ENCODE results near the gene RAD50.

Gene RAD50

GRCh38 chr5:132662925-132663770 is 106.4 kb downstream of the RAD50 start:
- no peak for DNase-seq

- DNase-seq, result no peak
Measured at GRCh38 chr5:132663771-132664695, 107.3 kb downstream of the RAD50 start.

GRCh38 chr5:132664696-132665209 is 108.0 kb downstream of the RAD50 start:
- DNase-seq, result no peak

GRCh38 chr5:132665574-132666080 is 108.8 kb downstream of the RAD50 start:
- no peak for DNase-seq

- no peak for DNase-seq
Measured at GRCh38 chr5:132666310-132667123, 109.7 kb downstream of the RAD50 start.

GRCh38 chr5:132667309-132667708 is 110.5 kb downstream of the RAD50 start:
- no peak for DNase-seq

- DNase-seq, result no peak
Measured at GRCh38 chr5:132667761-132668705, 111.3 kb downstream of the RAD50 start.

GRCh38 chr5:132668706-132669454 is 112.1 kb downstream of the RAD50 start:
- DNase-seq, result no peak

- DNase-seq, result no peak
Measured at GRCh38 chr5:132669455-132669820, 112.7 kb downstream of the RAD50 start.

- no peak for DNase-seq
Measured at GRCh38 chr5:132669966-132670882, 113.4 kb downstream of the RAD50 start.

- no peak for DNase-seq
Measured at GRCh38 chr5:132671000-132671399, 114.2 kb downstream of the RAD50 start.

- no peak for DNase-seq
Measured at GRCh38 chr5:132673488-132673887, 116.7 kb downstream of the RAD50 start.

- DNase-seq, result no peak
Measured at GRCh38 chr5:132673939-132674630, 117.3 kb downstream of the RAD50 start, which contains the start of gene IL4. Gene IL4 (plus strand): TSS chr5:132673989. CDS start chr5:132674051, 62 bp downstream.

- no peak for DNase-seq
Measured at GRCh38 chr5:132674671-132675506, 118.1 kb downstream of the RAD50 start.

- DNase-seq, result no peak
Measured at GRCh38 chr5:132675936-132676689, 119.3 kb downstream of the RAD50 start.

GRCh38 chr5:132677191-132677590 is 120.4 kb downstream of the RAD50 start:
- DNase-seq, result no peak

Data from NCI-H146 (cell line).